Mononuclear cell (primary cell): ENCODE measurements around the gene DTNBP1. TPM values are rescaled to one million over a fixed set of nuclear protein-coding genes. Genes with fewer than 3 reads are reported as not detected.

ENCODE experiments used
- H3K27me3 ChIP-seq: 2 replicates; pipeline ENCODE4 v1.6.0; 2011; ENCODE audit warnings: low read length, control low read depth; ENCODE audit not compliant: insufficient read depth
- H3K4me1 ChIP-seq: 2 replicates; pipeline ENCODE4 v1.5.1; 2011; ENCODE audit warnings: mild to moderate bottlenecking, low read length, control low read depth; ENCODE audit not compliant: insufficient read depth
- H3K4me3 ChIP-seq: 2 replicates; pipeline ENCODE4 v1.5.1; 2011; ENCODE audit warnings: mild to moderate bottlenecking, low read length, moderate library complexity
- H3K9me3 ChIP-seq: 2 replicates; pipeline ENCODE4 v1.5.1; 2011; ENCODE audit warnings: low read depth, mild to moderate bottlenecking, control low read depth, low read length
- total RNA-seq: library from RNA; depleted of rRNA; stranded (reverse); fragments of >200 nt; gene quantifications from one replicate; pipeline ENCODE4 v1.2.3, GENCODE V29; 2012

Gene DTNBP1
- total RNA-seq, 1 donor, result 7.7 TPM

GRCh38 chr6:15622045-15622740, 40.6 kb downstream of the DTNBP1 start:
- no peak overlapping the region for H3K4me3 ChIP-seq
- no peaks in the 10 kb centered on the region for H3K9me3 ChIP-seq
- no peaks in the 10 kb centered on the region for H3K27me3 ChIP-seq
- peaks cover 27% of the 10 kb centered on the region for H3K4me1 ChIP-seq

GRCh38 chr6:15621203-15622044, 41.4 kb downstream of the DTNBP1 start:
- Histone ChIP-seq H3K9me3 (no peaks in the 10 kb centered on the region), H3K4me3 (no peak overlapping the region), H3K27me3 (no peaks in the 10 kb centered on the region), H3K4me1 (peaks cover 25% of the 10 kb centered on the region)

DNA sequence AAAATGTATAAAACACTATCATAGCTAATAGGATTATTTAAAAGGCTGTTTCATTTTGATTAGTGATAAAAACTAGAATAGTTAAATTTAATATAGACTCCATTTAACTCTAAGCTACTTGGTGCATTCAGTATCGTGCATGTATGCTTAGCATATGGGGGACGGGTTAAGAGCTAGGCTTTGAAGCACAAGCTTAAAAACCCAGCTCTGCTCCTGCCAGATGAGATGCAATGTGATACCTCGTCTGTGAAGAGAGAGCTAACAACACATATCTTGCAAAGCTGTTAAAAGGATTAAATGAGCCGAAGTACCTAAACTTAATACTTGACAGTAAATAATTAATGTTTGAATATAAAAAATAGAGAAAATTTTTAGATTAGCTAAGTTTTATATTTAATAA, 42.2 kb downstream of the DTNBP1 start:
- no peak overlapping the region for H3K4me3 ChIP-seq
- H3K27me3 ChIP-seq, result no peaks in the 10 kb centered on the region
- H3K9me3 ChIP-seq, result no peaks in the 10 kb centered on the region
- H3K4me1 ChIP-seq, result peaks cover 28% of the 10 kb centered on the region

DNA sequence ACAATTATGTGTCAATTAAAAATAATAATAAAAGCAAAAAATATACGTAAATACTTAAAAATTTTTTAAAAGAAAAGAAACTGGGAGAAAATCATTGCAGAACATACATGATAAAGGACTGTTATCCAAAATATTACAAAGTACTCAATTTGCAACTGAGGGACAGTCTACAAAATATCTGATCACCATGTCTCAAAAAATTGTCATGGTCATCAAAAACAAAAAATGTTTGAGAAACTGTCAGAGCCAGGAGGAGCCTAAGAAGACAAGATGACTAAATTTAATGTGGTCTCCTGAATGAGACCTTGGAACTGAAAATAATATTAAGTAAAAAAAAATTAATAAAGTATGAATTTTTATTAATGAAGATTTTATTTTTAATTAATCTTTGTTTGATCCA, 43.5 kb downstream of the DTNBP1 start:
- Histone ChIP-seq H3K9me3 (no peaks in the 10 kb centered on the region), H3K27me3 (no peaks in the 10 kb centered on the region), H3K4me1 (peaks cover 28% of the 10 kb centered on the region), H3K4me3 (no peak overlapping the region)

GRCh38 chr6:15618685-15619084, 44.1 kb downstream of the DTNBP1 start:
- peaks cover 25% of the 10 kb centered on the region for H3K4me1 ChIP-seq
- H3K4me3 ChIP-seq, result no peak overlapping the region
- H3K27me3 ChIP-seq, result no peaks in the 10 kb centered on the region
- no peaks in the 10 kb centered on the region for H3K9me3 ChIP-seq

DNA sequence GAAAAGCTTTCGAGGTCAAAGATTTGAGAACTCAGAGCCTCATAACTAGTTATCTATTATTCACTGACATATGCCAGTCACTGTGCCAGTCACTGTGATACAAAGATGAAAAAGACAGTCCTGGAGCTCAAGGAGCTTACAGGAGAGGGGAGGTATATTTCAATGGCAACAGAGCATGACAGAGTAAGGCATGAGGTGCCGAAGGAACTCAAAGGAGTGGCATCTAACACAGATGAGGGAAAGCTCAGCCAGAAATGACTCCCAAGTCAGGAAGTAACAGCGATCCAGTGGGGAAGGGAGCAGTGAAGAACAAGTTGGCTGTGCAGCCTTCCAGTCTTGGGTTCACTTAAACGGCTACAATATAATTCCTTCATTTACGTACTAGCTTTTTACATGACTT, 46.6 kb downstream of the DTNBP1 start:
- Histone ChIP-seq H3K27me3 (no peaks in the 10 kb centered on the region), H3K4me1 (peaks cover 14% of the 10 kb centered on the region), H3K9me3 (no peaks in the 10 kb centered on the region), H3K4me3 (no peak overlapping the region)

DNA sequence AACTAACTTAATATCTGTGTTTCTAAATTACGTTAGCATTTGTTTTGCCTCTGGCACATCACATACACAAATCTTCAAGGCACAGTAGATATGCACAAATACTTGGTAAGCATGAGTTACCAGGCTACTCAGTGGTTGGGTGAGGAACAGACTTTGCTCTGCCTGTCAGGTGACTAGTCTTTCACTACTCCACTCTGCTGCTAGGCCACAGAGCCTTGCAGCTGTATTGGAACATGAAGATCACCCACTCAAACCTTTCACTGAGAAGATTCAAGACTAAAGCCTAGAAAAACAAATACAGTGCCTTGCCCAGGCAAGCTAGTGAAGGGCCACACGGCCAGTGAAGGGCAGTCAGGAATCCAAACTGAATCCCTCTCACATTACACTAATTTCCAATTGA, 47.0 kb downstream of the DTNBP1 start:
- H3K27me3 ChIP-seq, result no peaks in the 10 kb centered on the region
- peaks cover 11% of the 10 kb centered on the region for H3K4me1 ChIP-seq
- no peak overlapping the region for H3K4me3 ChIP-seq
- no peaks in the 10 kb centered on the region for H3K9me3 ChIP-seq

DNA sequence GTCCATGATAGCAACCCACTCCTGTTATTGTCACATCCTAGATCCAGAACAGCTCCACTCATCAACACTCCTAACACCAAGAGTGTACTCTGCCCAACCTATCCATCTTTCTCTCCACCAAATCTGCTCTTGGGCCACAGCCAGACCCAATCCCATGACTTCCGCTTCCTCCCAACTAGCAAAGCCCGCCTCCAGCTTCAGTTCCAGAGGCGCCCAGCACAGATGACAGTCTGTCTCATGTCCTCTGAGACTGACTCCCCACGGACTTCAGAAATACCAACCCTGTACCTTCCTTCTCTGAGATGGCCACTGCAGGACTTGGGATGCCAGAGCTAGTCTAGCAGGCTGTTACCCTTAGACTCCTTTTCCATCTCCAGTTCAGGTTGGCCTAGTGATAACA, 48.6 kb downstream of the DTNBP1 start:
- no peaks in the 10 kb centered on the region for H3K27me3 ChIP-seq
- H3K4me1 ChIP-seq, result peaks cover 11% of the 10 kb centered on the region
- H3K9me3 ChIP-seq, result no peaks in the 10 kb centered on the region
- no peak overlapping the region for H3K4me3 ChIP-seq

GRCh38 chr6:15608396-15608795, 54.4 kb downstream of the DTNBP1 start:
- Histone ChIP-seq H3K4me1 (peaks cover 8% of the 10 kb centered on the region), H3K27me3 (no peaks in the 10 kb centered on the region), H3K9me3 (no peaks in the 10 kb centered on the region), H3K4me3 (no peak overlapping the region)

DNA sequence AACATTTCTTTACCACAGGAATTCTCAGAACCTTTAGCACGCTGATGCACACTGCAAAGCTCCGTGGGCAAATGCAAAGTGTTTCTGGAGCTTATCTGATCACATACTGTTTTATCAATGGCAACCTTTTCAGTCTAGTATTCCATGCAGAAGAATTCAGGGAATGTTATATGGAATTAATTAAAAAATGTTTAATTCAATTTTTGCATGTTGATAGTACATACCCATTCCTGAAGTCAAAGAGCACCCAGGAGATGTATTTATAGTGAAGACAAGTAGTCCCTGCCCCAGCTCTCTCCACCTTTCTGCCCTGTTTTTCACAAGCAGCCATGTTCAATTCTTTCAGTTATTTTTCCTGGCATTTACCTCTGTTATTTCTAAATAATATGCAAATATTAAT, 55.2 kb downstream of the DTNBP1 start:
- H3K4me1 ChIP-seq, result peaks cover 4% of the 10 kb centered on the region
- no peaks in the 10 kb centered on the region for H3K9me3 ChIP-seq
- no peaks in the 10 kb centered on the region for H3K27me3 ChIP-seq
- H3K4me3 ChIP-seq, result no peak overlapping the region

GRCh38 chr6:15606347-15606746, 56.5 kb downstream of the DTNBP1 start:
- Histone ChIP-seq H3K4me3 (no peak overlapping the region), H3K27me3 (no peaks in the 10 kb centered on the region), H3K4me1 (no peaks in the 10 kb centered on the region), H3K9me3 (no peaks in the 10 kb centered on the region)

DNA sequence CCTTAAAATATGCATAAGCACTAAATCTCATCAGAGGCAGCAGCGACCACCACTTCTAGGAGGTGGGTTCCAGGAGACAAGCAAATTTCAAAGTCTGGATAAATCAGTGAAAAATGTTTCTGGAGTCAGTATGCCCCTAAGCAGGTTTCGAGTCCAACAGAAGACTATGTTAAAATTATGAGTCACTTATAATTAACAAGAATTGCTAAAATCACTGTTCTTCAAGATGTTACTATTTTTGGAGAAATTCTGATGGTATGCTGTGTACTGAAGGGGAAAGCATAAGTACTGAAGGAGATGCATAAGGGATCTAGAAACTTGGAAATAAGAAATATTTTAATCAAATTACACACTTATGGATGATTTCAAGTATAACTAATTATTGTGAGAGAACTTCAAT, 58.0 kb downstream of the DTNBP1 start:
- H3K4me1 ChIP-seq, result no peaks in the 10 kb centered on the region
- no peak overlapping the region for H3K4me3 ChIP-seq
- no peaks in the 10 kb centered on the region for H3K27me3 ChIP-seq
- H3K9me3 ChIP-seq, result no peaks in the 10 kb centered on the region

DNA sequence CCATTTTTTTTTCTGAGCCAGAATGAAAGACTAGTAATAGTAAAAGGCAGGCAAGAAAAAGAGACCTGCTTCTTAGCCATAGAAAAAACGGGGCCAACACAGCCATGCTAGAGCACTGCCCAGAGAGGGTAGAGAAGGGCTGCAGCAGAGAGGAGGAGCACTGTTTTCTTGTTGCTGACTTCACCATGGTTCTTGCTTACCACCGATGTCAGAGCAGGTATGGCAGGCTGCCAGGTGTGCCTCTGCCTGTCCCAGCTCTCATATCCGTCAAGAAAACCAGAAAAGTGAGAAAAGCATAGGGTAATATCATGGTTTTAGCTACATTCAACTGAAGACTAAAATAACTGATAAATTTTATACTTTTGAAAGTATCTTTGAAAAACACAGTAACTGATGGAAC, 60.7 kb downstream of the DTNBP1 start:
- Histone ChIP-seq H3K4me3 (no peak overlapping the region), H3K27me3 (no peaks in the 10 kb centered on the region), H3K4me1 (no peaks in the 10 kb centered on the region), H3K9me3 (no peaks in the 10 kb centered on the region)

DNA sequence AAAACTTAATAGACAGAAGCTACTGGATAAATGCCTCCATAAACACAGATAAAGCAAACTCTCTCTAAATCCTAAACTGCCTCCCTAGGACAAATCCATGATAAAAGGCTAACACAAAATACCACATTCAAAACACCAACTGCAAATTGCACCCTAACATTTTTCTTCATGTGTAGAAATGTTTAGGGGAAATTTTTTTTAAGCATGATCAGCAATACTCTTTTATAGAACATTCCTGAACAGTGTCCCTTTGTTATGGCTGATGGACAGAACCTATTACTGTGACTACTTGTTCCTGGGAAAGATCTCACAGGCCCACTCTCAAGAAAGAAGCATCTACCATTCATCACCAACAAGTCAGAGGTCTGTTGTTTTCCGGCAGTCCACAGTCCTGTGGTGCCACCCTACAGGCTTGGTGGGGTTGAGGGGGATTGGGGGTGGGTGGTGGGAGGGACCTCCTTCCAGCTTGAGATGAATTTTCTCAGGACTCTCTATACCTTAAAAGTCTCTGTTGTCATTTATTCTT, 64.5 kb downstream of the DTNBP1 start:
- Histone ChIP-seq H3K4me3 (no peak overlapping the region), H3K9me3 (no peaks in the 10 kb centered on the region), H3K4me1 (peaks cover 16% of the 10 kb centered on the region), H3K27me3 (no peaks in the 10 kb centered on the region)

DNA sequence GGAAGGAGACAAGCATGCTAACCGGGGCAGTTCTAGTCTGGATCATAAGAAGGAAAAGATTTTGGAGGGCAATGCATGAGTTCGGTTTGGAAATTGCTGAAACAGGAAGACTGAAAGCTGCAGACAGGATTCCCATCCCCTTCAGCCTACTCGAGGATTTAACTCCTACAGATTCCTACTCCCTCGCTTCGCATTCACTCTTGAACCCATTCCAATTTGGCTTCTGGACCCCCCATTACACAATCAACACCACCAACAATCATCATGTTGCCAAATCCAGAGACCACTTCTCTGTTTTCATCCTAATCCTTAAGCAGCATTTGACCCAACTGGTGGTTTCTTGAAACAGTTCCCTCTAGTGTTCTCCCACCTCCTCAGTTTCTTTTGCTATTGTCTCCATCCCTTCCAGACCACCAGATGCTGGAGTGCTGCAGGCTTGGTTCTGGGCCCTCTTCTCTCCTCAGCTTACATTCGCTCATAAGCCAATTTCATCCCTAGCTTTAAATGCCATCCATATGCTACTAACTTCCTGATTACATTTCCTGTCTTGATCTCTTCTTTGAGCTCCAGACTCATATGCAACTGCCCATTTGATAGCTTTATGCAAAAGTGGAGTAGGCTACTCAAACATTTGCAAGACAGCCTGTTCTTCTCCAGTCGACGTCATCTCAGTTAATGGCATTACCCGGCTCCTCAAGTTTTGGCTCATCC, 66.5 kb downstream of the DTNBP1 start:
- Histone ChIP-seq H3K4me1 (peaks cover 16% of the 10 kb centered on the region), H3K9me3 (no peaks in the 10 kb centered on the region), H3K4me3 (no peak overlapping the region), H3K27me3 (no peaks in the 10 kb centered on the region)
